GM23338 (cell line): Measurements from ENCODE around the gene PCDHB16. TPM values are rescaled to one million over a fixed set of nuclear protein-coding genes. Genes with fewer than 3 reads are reported as not detected.
"Not testable (repeated sequence)": the region's sequence is repeated elsewhere in the genome, so short reads cannot be mapped to it uniquely, and the experiment has no call there.

ENCODE experiments used
- ATAC-seq: fragments of 200-7000 bp; cut with Tn5 transposase; 3 replicates; pipeline ENCODE4 v1.9.1; 2020
- DNase-seq: peaks from one replicate; pipeline ENCODE4 v3.0.0-alpha.2; 2015; ENCODE audit warnings: low spot score
- H2AFZ ChIP-seq: fragments of 200-600 bp; sonication (generic); 2 replicates; pipeline ENCODE4 v1.8.0; 2016; ENCODE audit warnings: antibody characterized with exemption, mild to moderate bottlenecking, moderate library complexity
- H3F3A ChIP-seq: fragments of 200-600 bp; sonication (generic); replicated peaks from 2 replicates; pipeline ENCODE4 v1.8.0; 2017; ENCODE audit warnings: antibody characterized with exemption, mixed run types, low read depth
- H3K27ac ChIP-seq: fragments of 200-600 bp; sonication (generic); 2 replicates; pipeline ENCODE4 v1.6.1; 2016; ENCODE audit warnings: low read depth
- H3K27me3 ChIP-seq: fragments of 200-600 bp; sonication (generic); 2 replicates; pipeline ENCODE4 v1.8.0; 2016; ENCODE audit warnings: mild to moderate bottlenecking, mixed run types, moderate library complexity; ENCODE audit not compliant: insufficient read depth
- H3K36me3 ChIP-seq: fragments of 200-600 bp; sonication (generic); 2 replicates; pipeline ENCODE4 v1.8.0; 2016; ENCODE audit warnings: mild to moderate bottlenecking; ENCODE audit not compliant: insufficient read depth
- H3K4me1 ChIP-seq: fragments of 200-600 bp; sonication (generic); 2 replicates; pipeline ENCODE4 v1.8.0; 2016; ENCODE audit warnings: mild to moderate bottlenecking, moderate library complexity; ENCODE audit not compliant: insufficient read depth
- H3K4me2 ChIP-seq: fragments of 200-600 bp; sonication (generic); 2 replicates; pipeline ENCODE4 v1.7.1; 2017; ENCODE audit warnings: mixed run types
- H3K4me3 ChIP-seq: fragments of 200-600 bp; sonication (generic); 2 replicates; pipeline ENCODE4 v1.6.1; 2016; ENCODE audit warnings: mixed run types
- H3K79me2 ChIP-seq: fragments of 200-600 bp; sonication (generic); replicated peaks from 2 replicates; pipeline ENCODE4 v1.8.0; 2017; ENCODE audit warnings: mild to moderate bottlenecking; ENCODE audit not compliant: insufficient read depth
- H3K9me2 ChIP-seq: fragments of 200-600 bp; sonication (generic); 2 replicates; pipeline ENCODE4 v1.8.0; 2017; ENCODE audit not compliant: insufficient read depth
- H4K20me1 ChIP-seq: fragments of 200-600 bp; sonication (generic); replicated peaks from 2 replicates; pipeline ENCODE4 v1.8.0; 2017; ENCODE audit warnings: mild to moderate bottlenecking; ENCODE audit not compliant: insufficient read depth
- H3K27ac Mint-ChIP-seq: 2 replicates; pipeline ENCODE4 v1.8.0; 2020; ENCODE audit warnings: inconsistent platforms, mild to moderate bottlenecking, moderate library complexity, mixed read lengths
- H3K27me3 Mint-ChIP-seq: 3 replicates; pipeline ENCODE4 v1.8.0; 2022; ENCODE audit warnings: low read depth, mild to moderate bottlenecking, moderate library complexity, mixed read lengths, inconsistent platforms; ENCODE audit not compliant: insufficient read depth, poor library complexity
- H3K36me3 Mint-ChIP-seq: 3 replicates; pipeline ENCODE4 v1.8.0; 2021; ENCODE audit warnings: low read depth, mild to moderate bottlenecking, inconsistent platforms, moderate library complexity, mixed read lengths
- H3K4me1 Mint-ChIP-seq: 3 replicates; pipeline ENCODE4 v1.8.0; 2020; ENCODE audit warnings: mild to moderate bottlenecking, inconsistent platforms, mixed read lengths
- H3K4me3 Mint-ChIP-seq: 3 replicates; pipeline ENCODE4 v1.8.0; 2021; ENCODE audit warnings: moderate library complexity, mild to moderate bottlenecking, inconsistent platforms, mixed read lengths
- H3K9me3 Mint-ChIP-seq: 3 replicates; pipeline ENCODE4 v1.8.0; 2020; ENCODE audit warnings: moderate library complexity, mild to moderate bottlenecking, inconsistent platforms, mixed read lengths
- CREB1 ChIP-seq: fragments of 250-450 bp; sonication (Bioruptor Pico); IDR thresholded peaks from 2 replicates; pipeline ENCODE4 v1.5.0; 2020; ENCODE audit warnings: low read depth, mild to moderate bottlenecking, moderate library complexity
- EZH2phosphoT487 ChIP-seq: fragments of 200-600 bp; sonication (generic); IDR thresholded peaks from one replicate; pipeline ENCODE4 v1.8.1; 2018; ENCODE audit warnings: antibody characterized with exemption; ENCODE audit not compliant: unreplicated experiment
- JUNB ChIP-seq: IDR thresholded peaks from one replicate; pipeline ENCODE4 v1.6.1; 2016; ENCODE audit warnings: antibody characterized with exemption; ENCODE audit not compliant: unreplicated experiment
- STAT1 ChIP-seq: IDR thresholded peaks from one replicate; pipeline ENCODE4 v1.6.1; 2016; ENCODE audit warnings: antibody characterized with exemption; ENCODE audit not compliant: unreplicated experiment
- ZNF114 ChIP-seq: fragments of 250-450 bp; sonication (Bioruptor Pico); IDR thresholded peaks from 2 replicates; pipeline ENCODE4 v1.5.0; 2020; ENCODE audit warnings: mild to moderate bottlenecking, moderate library complexity
- ZNF331 ChIP-seq: fragments of 250-450 bp; sonication (Bioruptor Pico); IDR thresholded peaks from 2 replicates; pipeline ENCODE4 v1.5.0; 2020; ENCODE audit warnings: low read depth, mild to moderate bottlenecking, moderate library complexity
- polyA plus RNA-seq: library from polyadenylated mRNA; unstranded; fragments of >200 nt; fragmentation: Nextera tagmentation; extraction: Ambion mirVana; gene quantifications from 2 replicates; pipeline ENCODE4 v1.2.1, GENCODE V29; 2016
- total RNA-seq: library from RNA; depleted of rRNA; stranded (reverse); fragments of >200 nt; shearing (Covaris generic); gene quantifications from 2 replicates; pipeline ENCODE4 v1.2.3, GENCODE V29; 2014
- TF ChIP-seq, protein P1 (sequence below): IDR thresholded peaks from one replicate; pipeline ENCODE4 v1.6.1; 2018; ENCODE audit warnings: antibody characterized with exemption; ENCODE audit not compliant: unreplicated experiment
- TF ChIP-seq, protein P2 (sequence below), 2 experiments: fragments of 200-600 bp in 1 of 2; sonication (generic) in 1 of 2; conservative IDR thresholded peaks; 2 replicates each; pipeline versions ENCODE4 v1.5.1 to v1.6.1; 2016 to 2017; ENCODE audit warnings: antibody characterized with exemption in 2 of 2, low read depth in 2 of 2, mild to moderate bottlenecking in 2 of 2, moderate library complexity in 1 of 2
- TF ChIP-seq, protein P3 (sequence below): IDR thresholded peaks from 2 replicates; pipeline ENCODE4 v1.6.1; 2016; ENCODE audit warnings: antibody characterized with exemption

PCDHB16 gene
- total and polyA plus RNA-seq, 2 experiments from 2014 or later, result 0.92 to 2.4 TPM

DNA sequence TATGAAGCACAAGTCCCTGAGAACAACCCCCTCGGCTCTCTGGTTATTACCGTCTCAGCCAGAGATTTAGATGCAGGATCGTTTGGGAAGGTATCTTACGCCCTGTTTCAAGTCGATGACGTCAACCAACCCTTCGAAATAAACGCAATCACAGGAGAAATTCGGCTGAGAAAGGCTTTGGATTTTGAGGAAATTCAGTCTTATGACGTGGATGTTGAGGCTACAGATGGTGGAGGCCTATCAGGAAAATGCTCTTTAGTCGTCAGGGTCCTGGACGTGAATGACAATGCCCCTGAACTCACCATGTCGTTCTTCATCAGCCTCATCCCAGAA, 31.2 kb upstream of the PCDHB16 start (continued):
- TF ChIP-seq, protein P1, sequence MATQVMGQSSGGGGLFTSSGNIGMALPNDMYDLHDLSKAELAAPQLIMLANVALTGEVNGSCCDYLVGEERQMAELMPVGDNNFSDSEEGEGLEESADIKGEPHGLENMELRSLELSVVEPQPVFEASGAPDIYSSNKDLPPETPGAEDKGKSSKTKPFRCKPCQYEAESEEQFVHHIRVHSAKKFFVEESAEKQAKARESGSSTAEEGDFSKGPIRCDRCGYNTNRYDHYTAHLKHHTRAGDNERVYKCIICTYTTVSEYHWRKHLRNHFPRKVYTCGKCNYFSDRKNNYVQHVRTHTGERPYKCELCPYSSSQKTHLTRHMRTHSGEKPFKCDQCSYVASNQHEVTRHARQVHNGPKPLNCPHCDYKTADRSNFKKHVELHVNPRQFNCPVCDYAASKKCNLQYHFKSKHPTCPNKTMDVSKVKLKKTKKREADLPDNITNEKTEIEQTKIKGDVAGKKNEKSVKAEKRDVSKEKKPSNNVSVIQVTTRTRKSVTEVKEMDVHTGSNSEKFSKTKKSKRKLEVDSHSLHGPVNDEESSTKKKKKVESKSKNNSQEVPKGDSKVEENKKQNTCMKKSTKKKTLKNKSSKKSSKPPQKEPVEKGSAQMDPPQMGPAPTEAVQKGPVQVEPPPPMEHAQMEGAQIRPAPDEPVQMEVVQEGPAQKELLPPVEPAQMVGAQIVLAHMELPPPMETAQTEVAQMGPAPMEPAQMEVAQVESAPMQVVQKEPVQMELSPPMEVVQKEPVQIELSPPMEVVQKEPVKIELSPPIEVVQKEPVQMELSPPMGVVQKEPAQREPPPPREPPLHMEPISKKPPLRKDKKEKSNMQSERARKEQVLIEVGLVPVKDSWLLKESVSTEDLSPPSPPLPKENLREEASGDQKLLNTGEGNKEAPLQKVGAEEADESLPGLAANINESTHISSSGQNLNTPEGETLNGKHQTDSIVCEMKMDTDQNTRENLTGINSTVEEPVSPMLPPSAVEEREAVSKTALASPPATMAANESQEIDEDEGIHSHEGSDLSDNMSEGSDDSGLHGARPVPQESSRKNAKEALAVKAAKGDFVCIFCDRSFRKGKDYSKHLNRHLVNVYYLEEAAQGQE, result no peak
- TF ChIP-seq CREB1 (CRISPR knock-in tag) (no peak), ZNF331 (CRISPR knock-in tag) (no peak), STAT1 (no peak), EZH2phosphoT487 (no peak), JUNB (no peak), ZNF114 (CRISPR knock-in tag) (no peak)
- TF ChIP-seq, protein P2, sequence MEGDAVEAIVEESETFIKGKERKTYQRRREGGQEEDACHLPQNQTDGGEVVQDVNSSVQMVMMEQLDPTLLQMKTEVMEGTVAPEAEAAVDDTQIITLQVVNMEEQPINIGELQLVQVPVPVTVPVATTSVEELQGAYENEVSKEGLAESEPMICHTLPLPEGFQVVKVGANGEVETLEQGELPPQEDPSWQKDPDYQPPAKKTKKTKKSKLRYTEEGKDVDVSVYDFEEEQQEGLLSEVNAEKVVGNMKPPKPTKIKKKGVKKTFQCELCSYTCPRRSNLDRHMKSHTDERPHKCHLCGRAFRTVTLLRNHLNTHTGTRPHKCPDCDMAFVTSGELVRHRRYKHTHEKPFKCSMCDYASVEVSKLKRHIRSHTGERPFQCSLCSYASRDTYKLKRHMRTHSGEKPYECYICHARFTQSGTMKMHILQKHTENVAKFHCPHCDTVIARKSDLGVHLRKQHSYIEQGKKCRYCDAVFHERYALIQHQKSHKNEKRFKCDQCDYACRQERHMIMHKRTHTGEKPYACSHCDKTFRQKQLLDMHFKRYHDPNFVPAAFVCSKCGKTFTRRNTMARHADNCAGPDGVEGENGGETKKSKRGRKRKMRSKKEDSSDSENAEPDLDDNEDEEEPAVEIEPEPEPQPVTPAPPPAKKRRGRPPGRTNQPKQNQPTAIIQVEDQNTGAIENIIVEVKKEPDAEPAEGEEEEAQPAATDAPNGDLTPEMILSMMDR (conservative IDR thresholded peaks at IDR 0.05; ENCODE audit: low read depth in 2 of 2), result no peak
- TF ChIP-seq, protein P3, sequence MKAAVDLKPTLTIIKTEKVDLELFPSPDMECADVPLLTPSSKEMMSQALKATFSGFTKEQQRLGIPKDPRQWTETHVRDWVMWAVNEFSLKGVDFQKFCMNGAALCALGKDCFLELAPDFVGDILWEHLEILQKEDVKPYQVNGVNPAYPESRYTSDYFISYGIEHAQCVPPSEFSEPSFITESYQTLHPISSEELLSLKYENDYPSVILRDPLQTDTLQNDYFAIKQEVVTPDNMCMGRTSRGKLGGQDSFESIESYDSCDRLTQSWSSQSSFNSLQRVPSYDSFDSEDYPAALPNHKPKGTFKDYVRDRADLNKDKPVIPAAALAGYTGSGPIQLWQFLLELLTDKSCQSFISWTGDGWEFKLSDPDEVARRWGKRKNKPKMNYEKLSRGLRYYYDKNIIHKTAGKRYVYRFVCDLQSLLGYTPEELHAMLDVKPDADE, result no peak

DNA sequence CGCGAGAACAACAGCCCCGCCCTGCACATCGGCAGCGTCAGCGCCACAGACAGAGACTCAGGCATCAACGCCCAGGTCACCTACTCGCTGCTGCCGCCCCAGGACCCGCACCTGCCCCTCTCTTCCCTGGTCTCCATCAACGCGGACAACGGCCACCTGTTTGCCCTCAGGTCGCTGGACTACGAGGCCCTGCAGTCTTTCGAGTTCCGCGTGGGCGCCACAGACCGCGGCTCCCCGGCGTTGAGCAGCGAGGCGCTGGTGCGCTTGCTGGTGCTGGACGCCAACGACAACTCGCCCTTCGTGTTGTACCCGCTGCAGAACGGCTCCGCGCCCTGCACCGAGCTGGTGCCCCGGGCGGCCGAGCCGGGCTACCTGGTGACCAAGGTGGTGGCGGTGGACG, 30.6 kb upstream of the PCDHB16 start:
- not testable (repeated sequence) for H4K20me1 ChIP-seq, H3K79me2 ChIP-seq, H3K27me3 ChIP-seq, H3F3A ChIP-seq, H3K4me1 ChIP-seq, H3K9me2 ChIP-seq, H3K27ac Mint-ChIP-seq, H3K36me3 ChIP-seq, H3K4me3 Mint-ChIP-seq, H3K4me2 ChIP-seq, H3K27me3 Mint-ChIP-seq, H3K4me3 ChIP-seq, H3K4me1 Mint-ChIP-seq, DNase-seq, ATAC-seq, H3K27ac ChIP-seq, H2AFZ ChIP-seq
- Mint-ChIP-seq H3K9me3 (peaks cover 32% of the 10 kb centered on the region), H3K36me3 (peaks cover 32% of the 10 kb centered on the region)

DNA sequence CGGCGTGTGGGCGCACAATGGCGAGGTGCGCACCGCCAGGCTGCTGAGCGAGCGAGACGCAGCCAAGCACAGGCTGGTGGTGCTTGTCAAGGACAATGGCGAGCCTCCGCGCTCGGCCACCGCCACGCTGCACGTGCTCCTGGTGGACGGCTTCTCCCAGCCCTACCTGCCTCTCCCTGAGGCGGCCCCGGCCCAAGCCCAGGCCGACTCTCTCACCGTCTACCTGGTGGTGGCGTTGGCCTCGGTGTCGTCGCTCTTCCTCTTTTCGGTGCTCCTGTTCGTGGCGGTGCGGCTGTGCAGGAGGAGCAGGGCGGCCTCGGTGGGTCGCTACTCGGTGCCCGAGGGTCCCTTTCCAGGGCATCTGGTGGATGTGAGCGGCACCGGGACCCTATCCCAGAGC, 30.1 kb upstream of the PCDHB16 start:
- not testable (repeated sequence) for H3K4me3 ChIP-seq, H2AFZ ChIP-seq, H3K4me1 Mint-ChIP-seq, H3K27ac Mint-ChIP-seq, H3K4me3 Mint-ChIP-seq, H3K27me3 Mint-ChIP-seq, ATAC-seq, H3K27ac ChIP-seq, H3K4me2 ChIP-seq, H4K20me1 ChIP-seq, H3F3A ChIP-seq, H3K9me2 ChIP-seq, H3K4me1 ChIP-seq, H3K79me2 ChIP-seq, H3K27me3 ChIP-seq, DNase-seq, H3K36me3 ChIP-seq
- peaks cover 36% of the 10 kb centered on the region for H3K36me3 Mint-ChIP-seq
- peaks cover 37% of the 10 kb centered on the region for H3K9me3 Mint-ChIP-seq
